Astrocyte of the cerebellum (primary cell): ENCODE data around the gene CLDN14.

Source experiments
- DNase-seq: peaks from one replicate; pipeline ENCODE4 v3.0.0-alpha.2; 2011; ENCODE audit warnings: low read depth
- H3K4me3 ChIP-seq: 2 replicates; pipeline ENCODE4 v1.5.1; 2011; ENCODE audit warnings: mild to moderate bottlenecking, low read depth, low read length, moderate library complexity
- in situ Hi-C: cut with HindIII; loops from 2 replicates; pipeline ENCODE4 v1.10.0; 2017; ENCODE audit warnings: low sequenced_read_pairs
- TF ChIP-seq, protein P1 (sequence below): IDR thresholded peaks from 2 replicates; pipeline ENCODE4 v1.5.1; 2012; ENCODE audit warnings: low read length, low read depth, moderate library complexity, mild to moderate bottlenecking; ENCODE audit errors: missing control alignments

Gene CLDN14

GRCh38 chr21:36433059-36433709 lies 46.7 kb downstream of the CLDN14 start:
- no peak overlapping the region for H3K4me3 ChIP-seq
- TF ChIP-seq, protein P1, sequence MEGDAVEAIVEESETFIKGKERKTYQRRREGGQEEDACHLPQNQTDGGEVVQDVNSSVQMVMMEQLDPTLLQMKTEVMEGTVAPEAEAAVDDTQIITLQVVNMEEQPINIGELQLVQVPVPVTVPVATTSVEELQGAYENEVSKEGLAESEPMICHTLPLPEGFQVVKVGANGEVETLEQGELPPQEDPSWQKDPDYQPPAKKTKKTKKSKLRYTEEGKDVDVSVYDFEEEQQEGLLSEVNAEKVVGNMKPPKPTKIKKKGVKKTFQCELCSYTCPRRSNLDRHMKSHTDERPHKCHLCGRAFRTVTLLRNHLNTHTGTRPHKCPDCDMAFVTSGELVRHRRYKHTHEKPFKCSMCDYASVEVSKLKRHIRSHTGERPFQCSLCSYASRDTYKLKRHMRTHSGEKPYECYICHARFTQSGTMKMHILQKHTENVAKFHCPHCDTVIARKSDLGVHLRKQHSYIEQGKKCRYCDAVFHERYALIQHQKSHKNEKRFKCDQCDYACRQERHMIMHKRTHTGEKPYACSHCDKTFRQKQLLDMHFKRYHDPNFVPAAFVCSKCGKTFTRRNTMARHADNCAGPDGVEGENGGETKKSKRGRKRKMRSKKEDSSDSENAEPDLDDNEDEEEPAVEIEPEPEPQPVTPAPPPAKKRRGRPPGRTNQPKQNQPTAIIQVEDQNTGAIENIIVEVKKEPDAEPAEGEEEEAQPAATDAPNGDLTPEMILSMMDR, result no peak
- in situ Hi-C loops, result no loop called here
- no peak for DNase-seq

DNA sequence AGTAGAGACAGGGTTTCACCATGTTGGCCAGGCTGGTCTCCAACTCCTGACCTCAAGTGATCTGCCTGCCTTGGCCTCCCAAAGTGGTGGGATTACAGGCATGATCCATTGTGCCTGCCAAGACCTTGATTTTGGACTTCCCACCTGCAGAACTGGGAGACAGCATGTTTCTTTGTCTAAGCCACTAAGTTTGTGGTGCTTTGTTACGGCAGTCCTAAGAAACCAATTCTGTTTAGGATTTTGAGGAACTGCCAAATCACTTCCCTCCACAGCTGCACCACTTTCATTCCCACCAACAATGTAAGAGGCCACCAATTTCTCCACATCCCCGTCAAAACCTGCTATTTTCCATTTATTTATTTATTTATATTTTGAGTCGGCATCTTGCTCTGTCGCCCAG lies 48.7 kb downstream of the CLDN14 start:
- no peak for DNase-seq
- no peak overlapping the region for H3K4me3 ChIP-seq
- TF ChIP-seq, protein P1, result no peak
- in situ Hi-C loops, result no loop called here

DNA sequence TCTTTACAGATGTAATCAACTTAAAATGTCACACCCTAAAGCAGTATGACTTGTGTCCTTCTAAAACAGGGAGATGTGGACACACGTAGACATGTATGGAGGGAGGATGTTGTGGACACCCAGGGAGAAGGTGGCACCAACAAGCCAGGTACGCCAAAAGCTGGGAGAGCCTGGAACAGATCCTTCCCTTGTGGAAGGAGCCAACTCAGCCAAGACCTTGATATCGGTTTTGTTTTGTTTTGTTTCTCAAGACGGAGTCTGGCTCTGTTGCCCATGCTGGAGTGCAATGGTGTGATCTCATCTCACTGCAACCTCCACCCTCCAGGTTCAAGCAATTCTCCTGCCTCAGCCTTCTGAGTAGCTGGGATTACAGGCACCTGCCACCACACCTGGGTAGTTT lies 49.1 kb downstream of the CLDN14 start:
- in situ Hi-C loops, result no loop called here
- no peak overlapping the region for H3K4me3 ChIP-seq
- TF ChIP-seq, protein P1, result no peak
- DNase-seq, result no peak

DNA sequence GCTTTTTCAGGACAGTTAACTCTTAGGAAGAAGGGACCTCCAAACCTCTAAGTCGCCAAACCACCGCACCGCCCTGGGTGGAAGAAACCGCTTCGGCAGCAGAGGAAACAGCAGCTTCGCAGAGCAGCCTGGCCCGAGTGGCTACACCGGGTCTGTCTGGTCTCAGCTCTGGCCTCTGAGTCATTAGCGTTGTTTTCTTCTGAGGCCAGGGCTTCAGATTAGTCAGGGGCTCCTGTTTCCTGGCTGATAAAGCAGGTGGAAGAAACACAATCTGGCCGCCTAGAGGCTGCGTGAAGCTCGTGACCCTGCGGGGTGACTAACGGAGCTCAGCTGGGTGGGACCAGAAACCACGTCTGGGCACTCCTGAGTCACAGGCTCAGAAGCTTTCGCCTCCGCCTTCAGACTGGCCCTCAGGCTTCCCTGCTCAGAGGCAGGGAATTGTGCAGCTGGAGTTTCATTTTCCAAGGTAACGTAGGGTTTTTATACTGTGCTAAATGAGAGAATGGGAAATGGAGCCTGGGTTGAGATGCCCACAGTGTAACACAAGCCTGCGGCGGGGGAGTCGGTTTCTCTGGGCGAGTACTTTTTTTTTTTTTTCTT lies 49.9 kb downstream of the CLDN14 start:
- peak; percentile 97 for DNase-seq
- peak overlapping the region; percentile 16 for H3K4me3 ChIP-seq
- TF ChIP-seq, protein P1, result no peak
- in situ Hi-C loops, result no loop called here

- in situ Hi-C loops, result no loop called here
- H3K4me3 ChIP-seq, result no peak overlapping the region
- TF ChIP-seq, protein P1, result no peak
- peak; percentile 28 for DNase-seq
Measured at GRCh38 chr21:36428761-36429432, 51.0 kb downstream of the CLDN14 start.

GRCh38 chr21:36427502-36427901 lies 52.4 kb downstream of the CLDN14 start:
- TF ChIP-seq, protein P1, result no peak
- no peak for DNase-seq
- in situ Hi-C loops, result no loop called here
- no peak overlapping the region for H3K4me3 ChIP-seq
